Neural cell (in vitro differentiated cells): ENCODE measurements around the gene LAMB4. TPM values are rescaled to one million over a fixed set of nuclear protein-coding genes. Genes with fewer than 3 reads are reported as not detected.

Source experiments
- H2AFZ ChIP-seq: fragments of 200-600, 300-800 bp; sonication (generic), shearing (Covaris generic); 2 replicates; pipeline ENCODE4 v1.6.0; 2014; ENCODE audit warnings: low read depth, mild to moderate bottlenecking, antibody characterized with exemption, low read length, moderate library complexity
- H3F3A ChIP-seq: fragments of 200-600 bp; shearing (Covaris generic); 2 replicates; pipeline ENCODE4 v1.6.1; 2016; ENCODE audit warnings: mild to moderate bottlenecking, moderate library complexity, mixed read lengths, antibody characterized with exemption, low read length; ENCODE audit not compliant: insufficient read depth, poor library complexity, severe bottlenecking
- H3K27ac ChIP-seq: fragments of 200-600, 300-800 bp; sonication (generic), shearing (Covaris generic); 2 replicates; pipeline ENCODE4 v1.5.1; 2014; ENCODE audit warnings: mild to moderate bottlenecking, low read length, moderate library complexity
- H3K27me3 ChIP-seq: fragments of 300-800, 200-600 bp; sonication (generic), shearing (Covaris generic); 2 replicates; pipeline ENCODE4 v1.6.0; 2014; ENCODE audit warnings: mild to moderate bottlenecking, low read depth, low read length, moderate library complexity; ENCODE audit not compliant: insufficient read depth
- H3K36me3 ChIP-seq: fragments of 300-800, 200-600 bp; sonication (generic), shearing (Covaris generic); 2 replicates; pipeline ENCODE4 v1.5.1; 2014; ENCODE audit warnings: mild to moderate bottlenecking, antibody characterized with exemption, low read length, moderate library complexity; ENCODE audit not compliant: insufficient read depth
- H3K4me2 ChIP-seq: fragments of 300-800, 200-600 bp; sonication (generic), shearing (Covaris generic); 2 replicates; pipeline ENCODE4 v1.6.0; 2014; ENCODE audit warnings: mild to moderate bottlenecking, low read length
- H3K4me3 ChIP-seq: fragments of 300-800, 200-600 bp; sonication (generic), shearing (Covaris generic); 2 replicates; pipeline ENCODE4 v1.5.1; 2014; ENCODE audit warnings: mild to moderate bottlenecking, low read length, moderate library complexity
- H3K79me2 ChIP-seq: fragments of 200-600 bp; shearing (Covaris generic); replicated peaks from 2 replicates; pipeline ENCODE4 v1.6.0; 2014; ENCODE audit warnings: mild to moderate bottlenecking, low read length, moderate library complexity; ENCODE audit not compliant: insufficient read depth
- H3K9ac ChIP-seq: fragments of 300-800, 200-600 bp; sonication (generic), shearing (Covaris generic); 2 replicates; pipeline ENCODE4 v1.6.1; 2016; ENCODE audit warnings: mild to moderate bottlenecking, low read length, mixed read lengths
- H3K9me2 ChIP-seq: fragments of 200-600 bp; shearing (Covaris generic); 2 replicates; pipeline ENCODE4 v1.6.1; 2016; ENCODE audit warnings: mild to moderate bottlenecking, low read length, mixed read lengths; ENCODE audit not compliant: insufficient read depth
- H3K9me3 ChIP-seq: fragments of 200-600, 300-800 bp; sonication (generic), shearing (Covaris generic); 2 replicates; pipeline ENCODE4 v1.6.1; 2016; ENCODE audit warnings: mild to moderate bottlenecking, mixed run types, low read length, moderate library complexity, mixed read lengths
- H4K20me1 ChIP-seq: fragments of 200-600 bp; shearing (Covaris generic); 2 replicates; pipeline ENCODE4 v1.6.1; 2016; ENCODE audit warnings: mild to moderate bottlenecking, mixed run types; ENCODE audit not compliant: insufficient read depth
- CTCF ChIP-seq: fragments of 450-650 bp; IDR thresholded peaks from 2 replicates; pipeline ENCODE4 v1.5.1; 2014; ENCODE audit warnings: antibody characterized with exemption, mild to moderate bottlenecking, moderate library complexity; ENCODE audit not compliant: poor library complexity, severe bottlenecking
- EP300 ChIP-seq: fragments of 450-650 bp; conservative IDR thresholded peaks from 2 replicates; pipeline ENCODE4 v1.6.1; 2014; ENCODE audit warnings: antibody characterized with exemption, mild to moderate bottlenecking, moderate library complexity; ENCODE audit not compliant: poor library complexity, severe bottlenecking
- EZH2 ChIP-seq: fragments of 200-600, 300-800 bp; shearing (Covaris generic), sonication (generic); IDR thresholded peaks from 2 replicates; pipeline ENCODE4 v1.6.1; 2014; ENCODE audit warnings: antibody characterized with exemption, low read length, borderline replicate concordance, mild to moderate bottlenecking; ENCODE audit not compliant: insufficient read depth, poor library complexity, severe bottlenecking
- MXI1 ChIP-seq: fragments of 450-650 bp; conservative IDR thresholded peaks from 2 replicates; pipeline ENCODE4 v1.6.1; 2014; ENCODE audit warnings: antibody characterized with exemption, mild to moderate bottlenecking; ENCODE audit not compliant: poor library complexity, severe bottlenecking
- POLR2AphosphoS5 ChIP-seq: IDR thresholded peaks from 2 replicates; pipeline ENCODE4 v1.6.1; 2012
- RAD21 ChIP-seq: fragments of 450-650 bp; conservative IDR thresholded peaks from 2 replicates; pipeline ENCODE4 v1.6.1; 2014; ENCODE audit warnings: antibody characterized with exemption, mild to moderate bottlenecking, moderate library complexity
- REST ChIP-seq: IDR thresholded peaks from 2 replicates; pipeline ENCODE4 v1.6.1; 2012; ENCODE audit warnings: borderline replicate concordance
- SMC3 ChIP-seq: fragments of 450-650 bp; conservative IDR thresholded peaks from 2 replicates; pipeline ENCODE4 v1.6.1; 2014; ENCODE audit warnings: antibody characterized with exemption, mild to moderate bottlenecking, moderate library complexity; ENCODE audit not compliant: poor library complexity
- TAF1 ChIP-seq: IDR thresholded peaks from 2 replicates; pipeline ENCODE4 v1.6.1; 2012; ENCODE audit warnings: low read depth
- polyA plus RNA-seq: library from polyadenylated mRNA; depleted of rRNA; stranded (reverse); fragments of >200 nt; gene quantifications from 2 replicates; pipeline ENCODE4 v1.2.3, GENCODE V29; 2014

The LAMB4 gene
- polyA plus RNA-seq, 1 donor from 2014 or later = 0.16 TPM

- Histone ChIP-seq H3K36me3 (no peaks in the 10 kb centered on the region), H3K9ac (no peak overlapping the region), H3K27ac (no peak overlapping the region), H4K20me1 (no peaks in the 10 kb centered on the region), H3F3A (no peaks in the 10 kb centered on the region), H3K9me2 (no peaks in the 10 kb centered on the region), H3K9me3 (no peaks in the 10 kb centered on the region), H2AFZ (no peak overlapping the region), H3K27me3 (no peaks in the 10 kb centered on the region), H3K79me2 (no peaks in the 10 kb centered on the region), H3K4me2 (no peak overlapping the region), H3K4me3 (no peak overlapping the region)
- TF ChIP-seq POLR2AphosphoS5 = no peak
- no peak for TF ChIP-seq TAF1
- TF ChIP-seq REST = no peak
- TF ChIP-seq MXI1 = no peak
- no peak for TF ChIP-seq EP300
- TF ChIP-seq CTCF = no peak
- no peak for TF ChIP-seq RAD21
- TF ChIP-seq EZH2 = no peak
- no peak for TF ChIP-seq SMC3
Observed at GRCh38 chr7:108038986-108039385, 91.2 kb downstream of the LAMB4 start.

GRCh38 chr7:108037741-108038140 lies 92.4 kb downstream of the LAMB4 start:
- Histone ChIP-seq H3K9ac (no peak overlapping the region), H3K9me3 (no peaks in the 10 kb centered on the region), H3K79me2 (no peaks in the 10 kb centered on the region), H3K27me3 (no peaks in the 10 kb centered on the region), H3K9me2 (no peaks in the 10 kb centered on the region), H3K36me3 (no peaks in the 10 kb centered on the region), H4K20me1 (no peaks in the 10 kb centered on the region), H2AFZ (no peak overlapping the region), H3F3A (no peaks in the 10 kb centered on the region), H3K4me2 (no peak overlapping the region), H3K27ac (no peak overlapping the region), H3K4me3 (no peak overlapping the region)
- TF ChIP-seq RAD21 (no peak), EP300 (no peak), MXI1 (no peak), SMC3 (no peak)

GRCh38 chr7:108037140-108037539 lies 93.0 kb downstream of the LAMB4 start:
- Histone ChIP-seq H4K20me1 (no peaks in the 10 kb centered on the region), H3K79me2 (no peaks in the 10 kb centered on the region), H3K9me2 (no peaks in the 10 kb centered on the region), H3K4me3 (no peak overlapping the region), H2AFZ (no peak overlapping the region), H3K27ac (no peak overlapping the region), H3K9ac (no peak overlapping the region), H3K4me2 (no peak overlapping the region), H3K27me3 (no peaks in the 10 kb centered on the region), H3F3A (no peaks in the 10 kb centered on the region), H3K9me3 (no peaks in the 10 kb centered on the region), H3K36me3 (no peaks in the 10 kb centered on the region)
- TF ChIP-seq CTCF (no peak), REST (no peak), TAF1 (no peak), MXI1 (no peak), EP300 (no peak), EZH2 (no peak), SMC3 (no peak)
